ENCODE results near the gene PRORP. TPM values are rescaled to one million over a fixed set of nuclear protein-coding genes. Genes with fewer than 3 reads are reported as not detected.
A peak's percentile ranks its signal among the peaks of the same experiment; 100 is the strongest.

The PRORP gene
- total and polyA plus RNA-seq, 2 donors, result 12.4 to 28.8 TPM

DNA sequence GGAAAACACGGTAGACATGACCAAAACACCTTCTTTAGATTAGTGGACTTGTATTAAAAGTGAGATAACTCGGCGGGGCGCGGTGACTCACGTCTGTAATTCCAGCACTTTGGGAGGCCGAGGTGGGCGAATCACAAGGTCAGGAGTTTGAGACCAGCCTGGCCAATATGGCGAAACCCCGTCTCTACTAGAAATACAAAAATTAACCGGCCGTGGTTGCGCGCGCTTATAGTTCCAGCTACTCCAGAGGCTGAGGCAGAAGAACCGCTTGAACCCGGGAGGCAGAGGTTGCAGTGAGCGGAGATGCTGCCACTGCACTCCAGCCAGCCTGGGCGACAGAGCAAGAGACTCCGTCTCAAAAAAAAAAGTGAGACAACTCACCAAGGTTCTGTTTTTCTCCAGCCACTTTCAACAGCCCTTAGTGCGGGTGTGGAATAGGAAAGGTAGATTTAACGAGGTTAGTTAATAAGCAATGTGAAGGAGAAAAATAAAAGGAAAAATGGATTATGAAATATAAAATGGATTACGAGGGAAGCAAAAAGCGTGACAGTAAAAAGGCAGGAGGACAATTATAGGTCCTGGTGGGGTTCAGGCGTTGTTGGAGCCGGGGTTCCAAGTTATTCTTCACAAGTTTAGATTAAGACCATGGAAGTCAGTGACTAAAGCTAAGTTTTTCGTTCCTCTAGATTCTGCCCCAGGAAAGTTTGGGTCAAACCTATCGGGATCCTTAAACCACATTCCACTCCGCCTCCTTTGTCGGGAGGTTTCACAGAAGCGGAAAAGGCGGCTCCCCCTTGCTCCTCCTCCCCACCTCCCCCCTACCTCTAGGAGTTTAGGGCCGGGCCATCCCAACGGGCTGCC is 1.1 kb upstream of the PRORP start:
- WGBS, result 12% methylated on average over 34 of the region's 34 CpGs
- DNase-seq (ENCODE audit: extremely low spot score), result no peak
- no peaks in the 10 kb centered on the region for H3K4me1 ChIP-seq (ENCODE audit: insufficient read depth)
- peak overlapping the region; percentile 98 for H3K27ac ChIP-seq (ENCODE audit: low read depth)
- no peaks in the 10 kb centered on the region for H3K36me3 ChIP-seq (ENCODE audit: insufficient read depth)
- peak overlapping the region; percentile 73 for H3K4me3 ChIP-seq (ENCODE audit: low read depth, low read length)

DNA sequence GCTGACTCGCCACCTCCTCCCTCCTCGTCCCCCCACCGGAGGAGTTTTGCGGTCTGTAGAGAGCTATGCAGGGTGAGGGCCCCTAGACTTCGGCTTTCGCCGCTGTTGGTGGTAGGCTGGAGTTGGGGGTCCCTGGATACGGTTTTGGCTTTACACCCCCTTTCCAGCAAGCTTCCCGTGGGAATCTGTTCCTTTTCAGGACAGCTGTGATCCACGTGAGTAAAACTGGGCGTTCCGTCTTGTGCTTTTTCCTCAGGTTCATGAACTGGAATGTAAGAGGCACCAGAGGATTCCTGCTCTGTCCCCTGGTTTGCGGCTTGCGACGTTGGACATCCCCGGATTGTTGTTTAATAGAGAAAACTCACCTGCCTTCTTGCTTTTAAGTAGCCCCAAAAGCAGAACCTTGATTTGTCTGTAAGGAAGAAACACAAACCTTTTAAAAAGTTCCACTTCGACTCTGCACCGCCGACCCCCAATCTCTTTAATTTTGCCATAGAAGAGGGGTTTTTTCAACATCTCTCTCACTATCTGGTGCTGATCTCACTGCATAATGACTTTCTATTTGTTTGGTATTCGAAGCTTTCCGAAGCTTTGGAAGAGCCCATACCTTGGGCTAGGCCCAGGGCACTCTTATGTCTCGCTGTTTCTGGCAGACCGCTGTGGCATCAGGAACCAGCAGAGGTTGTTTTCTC is 490 bp downstream of the PRORP start:
- Histone ChIP-seq H3K4me3 (ENCODE audit: low read depth, low read length) (peak overlapping the region; percentile 73), H3K4me1 (ENCODE audit: insufficient read depth) (no peaks in the 10 kb centered on the region), H3K36me3 (ENCODE audit: insufficient read depth) (no peaks in the 10 kb centered on the region), H3K27ac (ENCODE audit: low read depth) (peak overlapping the region; percentile 98)
- DNase-seq (ENCODE audit: extremely low spot score), result peak; percentile 45
- WGBS, result 6% methylated on average over 23 of the region's 23 CpGs

DNA sequence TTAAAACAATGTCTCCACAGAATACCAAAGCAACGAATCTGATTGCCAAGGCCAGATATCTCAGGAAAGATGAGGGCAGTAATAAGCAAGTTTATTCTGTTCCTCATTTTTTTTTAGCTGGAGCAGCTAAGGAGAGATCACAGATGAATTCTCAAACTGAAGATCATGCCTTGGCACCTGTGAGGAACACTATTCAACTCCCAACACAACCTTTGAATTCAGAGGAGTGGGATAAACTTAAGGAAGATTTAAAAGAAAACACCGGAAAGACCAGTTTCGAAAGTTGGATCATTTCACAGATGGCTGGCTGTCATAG is 994 bp downstream of the PRORP start:
- H3K27ac ChIP-seq (ENCODE audit: low read depth), result no peak overlapping the region
- H3K4me1 ChIP-seq (ENCODE audit: insufficient read depth), result no peaks in the 10 kb centered on the region

DNA sequence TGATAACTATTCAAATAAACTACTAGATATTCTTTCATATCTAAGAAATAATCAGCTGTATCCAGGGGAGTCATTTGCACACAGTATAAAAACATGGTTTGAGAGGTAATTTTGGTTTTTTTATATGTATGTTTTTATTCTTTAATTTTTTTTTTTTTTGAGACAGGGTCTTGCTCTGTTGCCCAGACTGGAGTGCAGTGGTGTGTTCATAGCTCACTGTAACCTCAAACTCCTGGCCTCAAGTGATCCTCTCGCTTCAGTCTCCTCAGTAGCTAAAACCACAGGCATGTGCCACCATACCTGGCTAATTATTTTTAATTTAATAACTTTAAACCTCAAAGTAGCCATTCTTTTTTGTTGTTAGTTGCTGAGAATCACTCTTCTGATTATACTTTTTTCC is 1.8 kb downstream of the PRORP start:
- DNase-seq (ENCODE audit: extremely low spot score), result no peak
- Histone ChIP-seq H3K36me3 (ENCODE audit: insufficient read depth) (no peaks in the 10 kb centered on the region), H3K27ac (ENCODE audit: low read depth) (no peak overlapping the region), H3K4me1 (ENCODE audit: insufficient read depth) (no peaks in the 10 kb centered on the region), H3K4me3 (ENCODE audit: low read depth, low read length) (no peak overlapping the region)
- WGBS, result 97% methylated on average over 1 of the region's 1 CpG

More for the DNA sequence above, 994 bp downstream of the PRORP start:
- Histone ChIP-seq H3K4me3 (ENCODE audit: low read depth, low read length) (peak overlapping the region; percentile 73), H3K36me3 (ENCODE audit: insufficient read depth) (no peaks in the 10 kb centered on the region)
- WGBS, result 52% methylated on average over 3 of the region's 3 CpGs
- no peak for DNase-seq (ENCODE audit: extremely low spot score)

DNA sequence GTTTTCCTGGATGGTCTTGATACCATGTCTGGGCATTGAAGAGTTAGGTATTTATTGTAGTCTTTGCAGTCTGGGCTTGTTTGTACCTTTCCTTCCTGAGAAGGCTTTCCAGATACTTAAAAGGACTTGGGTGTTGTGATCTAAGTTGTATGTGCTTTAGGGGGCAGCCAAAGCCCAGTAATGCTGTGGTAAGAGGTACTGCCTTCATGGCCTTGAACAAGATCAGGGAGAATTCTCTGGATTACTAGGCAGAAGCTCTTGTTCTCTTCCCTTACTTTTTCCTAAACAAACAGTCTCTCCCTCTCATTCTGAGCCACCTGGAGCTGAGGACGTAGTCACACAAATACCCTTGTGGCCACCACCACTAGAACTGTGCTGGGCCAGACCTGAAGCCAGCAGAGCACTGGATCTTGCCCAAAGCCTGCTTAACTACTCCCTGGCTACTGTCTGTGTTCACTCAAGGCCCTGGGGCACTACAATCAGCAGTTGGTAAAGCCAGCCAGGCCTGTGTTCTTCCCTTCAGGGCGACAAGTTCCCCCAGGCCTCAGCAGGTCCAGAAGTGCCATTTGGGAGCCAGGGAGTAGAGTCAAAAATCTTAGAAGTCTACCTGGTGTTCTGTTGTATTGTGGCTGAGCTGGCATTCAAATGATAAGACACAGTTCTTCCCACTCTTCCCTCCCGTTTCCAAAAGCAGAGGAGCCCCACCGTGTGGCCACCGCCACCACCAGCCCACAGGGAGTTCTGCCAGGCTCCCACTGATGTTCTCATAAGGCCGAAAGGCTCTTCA is 11.4 kb downstream of the PRORP start:
- Histone ChIP-seq H3K4me3 (ENCODE audit: low read depth, low read length) (no peak overlapping the region), H3K27ac (ENCODE audit: low read depth) (no peak overlapping the region), H3K36me3 (ENCODE audit: insufficient read depth) (peaks cover 2% of the 10 kb centered on the region), H3K4me1 (ENCODE audit: insufficient read depth) (no peaks in the 10 kb centered on the region)
- DNase-seq (ENCODE audit: extremely low spot score), result no peak
- WGBS, result 79% methylated on average over 6 of the region's 6 CpGs

DNA sequence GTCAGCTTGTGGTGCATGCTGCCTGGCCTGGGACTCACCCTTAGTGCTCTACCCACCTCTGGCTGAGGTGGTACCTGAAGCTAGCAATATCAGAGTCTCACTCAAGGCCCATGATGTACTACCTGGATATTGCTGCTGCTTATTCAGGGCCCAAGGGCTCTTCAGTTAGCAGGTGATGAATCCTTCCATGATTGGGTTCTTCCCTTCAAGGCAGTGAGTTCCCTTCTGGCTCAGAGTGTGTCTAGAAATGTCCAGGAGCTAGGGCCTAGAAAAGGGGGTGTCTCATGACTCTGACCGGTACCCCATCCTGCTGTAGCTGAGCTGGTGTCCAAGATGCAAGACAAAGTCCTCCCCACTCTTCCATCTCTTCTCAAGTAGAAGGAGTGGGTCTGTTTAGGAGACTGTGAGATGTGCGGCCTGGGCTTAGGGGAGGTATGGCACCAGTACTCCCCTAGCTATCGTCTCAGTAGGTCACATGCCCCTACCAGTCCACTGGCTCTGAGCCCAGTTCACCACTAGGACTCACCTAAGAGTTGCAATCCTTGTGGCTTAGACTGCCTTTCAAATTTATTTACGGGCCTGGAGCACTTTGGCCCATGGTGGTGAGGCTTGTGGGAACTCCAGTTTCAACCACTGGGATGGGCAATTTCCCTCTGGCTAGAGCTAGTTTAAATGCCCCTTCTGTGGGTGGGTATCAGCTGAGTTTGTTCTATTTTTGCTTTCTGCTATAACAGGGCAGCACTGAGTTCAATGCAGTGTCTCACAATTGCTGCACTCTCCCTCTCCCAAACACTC is 12.2 kb downstream of the PRORP start:
- WGBS, result 91% methylated on average over 4 of the region's 4 CpGs
- Histone ChIP-seq H3K4me3 (ENCODE audit: low read depth, low read length) (no peak overlapping the region), H3K27ac (ENCODE audit: low read depth) (no peak overlapping the region), H3K36me3 (ENCODE audit: insufficient read depth) (peaks cover 2% of the 10 kb centered on the region), H3K4me1 (ENCODE audit: insufficient read depth) (no peaks in the 10 kb centered on the region)
- no peak for DNase-seq (ENCODE audit: extremely low spot score)

DNA sequence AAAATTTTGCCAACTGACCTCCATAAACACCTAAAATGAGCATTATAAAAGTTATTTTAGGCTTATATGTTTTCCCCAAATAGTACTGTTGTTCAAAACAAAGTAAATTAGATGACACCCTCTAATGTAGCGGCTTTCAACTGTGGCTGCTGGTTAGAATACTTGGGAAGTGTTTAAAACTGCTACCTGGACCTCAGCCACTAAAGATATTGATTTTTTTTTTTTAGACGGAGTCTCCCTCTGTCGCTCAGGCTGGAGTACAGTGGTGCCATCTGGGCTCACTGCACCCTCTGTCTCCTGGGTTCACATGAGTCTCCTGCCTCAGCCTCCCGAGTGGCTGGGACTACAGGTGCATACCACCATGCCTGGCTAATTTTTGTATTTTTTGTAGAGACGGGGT is 16.2 kb downstream of the PRORP start:
- 70% methylated on average over 5 of the region's 5 CpGs for WGBS
- no peak for DNase-seq (ENCODE audit: extremely low spot score)

DNA sequence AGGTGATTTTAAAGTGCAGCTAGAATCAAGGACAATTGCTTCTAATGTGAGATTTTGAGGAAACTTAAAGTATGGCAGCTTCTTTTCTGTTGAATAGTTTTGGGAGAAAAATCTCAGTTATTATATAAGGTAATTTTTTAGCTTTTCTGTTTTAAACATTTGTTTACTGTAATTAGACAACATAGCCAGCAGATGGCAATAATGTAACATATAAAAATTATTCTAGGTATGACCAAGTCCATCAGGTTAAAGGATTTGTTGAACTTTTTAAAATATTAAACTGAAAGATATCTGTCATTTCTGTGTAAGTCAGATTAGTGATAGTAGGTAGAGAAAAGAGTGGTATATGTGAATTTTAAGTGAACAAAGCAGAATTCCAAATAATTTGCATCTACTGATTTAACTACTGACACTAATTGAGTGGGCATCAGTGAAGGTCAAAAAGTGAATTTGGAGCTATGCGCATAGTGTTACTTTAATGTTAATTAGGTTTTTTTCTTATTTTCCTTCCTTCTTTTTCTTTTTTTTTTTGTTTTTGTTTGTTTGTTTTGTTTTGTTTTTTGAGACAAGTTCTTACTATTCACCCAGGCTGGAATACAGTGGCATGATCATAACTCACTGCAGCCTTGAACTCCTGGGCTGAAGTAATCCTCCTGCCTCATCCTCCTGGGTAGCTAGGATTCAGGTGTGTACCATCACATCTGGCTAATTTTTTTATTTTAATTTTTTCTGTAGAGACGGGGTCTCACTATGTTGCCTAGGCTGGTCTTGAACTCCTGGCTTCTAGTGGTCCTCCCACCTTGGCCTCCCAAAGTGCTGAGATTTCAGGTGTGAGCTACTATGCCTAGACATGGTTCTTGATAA is 18.6 kb downstream of the PRORP start:
- no peak overlapping the region for H3K4me3 ChIP-seq (ENCODE audit: low read depth, low read length)
- no peak overlapping the region for H3K27ac ChIP-seq (ENCODE audit: low read depth)
- no peaks in the 10 kb centered on the region for H3K36me3 ChIP-seq (ENCODE audit: insufficient read depth)
- H3K4me1 ChIP-seq (ENCODE audit: insufficient read depth), result no peaks in the 10 kb centered on the region
- WGBS, result 100% methylated on average over 2 of the region's 2 CpGs
- no peak for DNase-seq (ENCODE audit: extremely low spot score)

More for the DNA sequence above, 16.2 kb downstream of the PRORP start:
- Histone ChIP-seq H3K36me3 (ENCODE audit: insufficient read depth) (no peaks in the 10 kb centered on the region), H3K4me3 (ENCODE audit: low read depth, low read length) (no peak overlapping the region), H3K27ac (ENCODE audit: low read depth) (no peak overlapping the region), H3K4me1 (ENCODE audit: insufficient read depth) (no peaks in the 10 kb centered on the region)

DNA sequence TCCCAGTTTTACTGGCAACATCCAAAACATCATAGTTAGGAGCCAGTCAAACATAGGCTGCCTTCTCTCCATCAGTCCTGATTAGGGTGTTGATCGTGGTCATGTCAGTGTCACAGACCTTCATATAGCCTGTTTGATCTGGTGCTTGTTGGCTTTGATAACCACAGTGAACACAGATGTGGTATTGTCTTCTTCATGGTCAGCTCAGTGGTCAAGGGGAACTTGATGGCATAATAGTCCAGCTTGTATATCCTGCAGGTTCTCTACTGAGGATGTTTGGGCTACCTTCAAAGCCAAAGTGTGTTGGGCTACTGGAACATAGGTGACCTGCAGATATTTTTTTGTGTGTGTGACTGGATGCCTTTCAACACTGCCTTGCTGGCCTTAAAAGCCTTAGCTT is 21.7 kb downstream of the PRORP start:
- H3K4me3 ChIP-seq (ENCODE audit: low read depth, low read length), result no peak overlapping the region
- 95% methylated on average over 1 of the region's 1 CpG for WGBS
- no peak for DNase-seq (ENCODE audit: extremely low spot score)
- H3K27ac ChIP-seq (ENCODE audit: low read depth), result no peak overlapping the region
- no peaks in the 10 kb centered on the region for H3K4me1 ChIP-seq (ENCODE audit: insufficient read depth)
- no peaks in the 10 kb centered on the region for H3K36me3 ChIP-seq (ENCODE audit: insufficient read depth)

DNA sequence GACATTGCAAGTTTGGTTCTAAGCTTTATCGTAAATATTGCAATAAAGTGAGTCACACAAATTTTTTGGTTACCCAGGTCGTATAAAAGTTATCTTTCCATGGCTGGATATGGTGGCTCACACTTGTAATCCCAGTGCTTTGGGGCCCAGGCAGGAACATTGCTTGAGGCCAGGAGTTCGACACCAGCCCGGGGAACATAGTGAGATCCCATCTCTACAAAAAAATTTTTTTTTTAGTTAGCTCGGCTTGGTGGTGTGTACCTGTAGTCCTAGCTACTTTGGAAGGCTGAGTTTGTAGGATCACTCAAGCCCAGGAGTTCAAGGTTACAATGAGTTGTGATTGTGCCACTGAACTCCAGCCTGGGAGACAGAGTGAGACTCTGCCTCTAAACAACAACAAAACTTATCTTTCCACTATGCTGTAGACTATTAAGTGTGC is 24.4 kb downstream of the PRORP start:
- Histone ChIP-seq H3K4me3 (ENCODE audit: low read depth, low read length) (no peak overlapping the region), H3K4me1 (ENCODE audit: insufficient read depth) (no peaks in the 10 kb centered on the region), H3K36me3 (ENCODE audit: insufficient read depth) (no peaks in the 10 kb centered on the region), H3K27ac (ENCODE audit: low read depth) (no peak overlapping the region)
- WGBS, result 87% methylated on average over 5 of the region's 5 CpGs
- DNase-seq (ENCODE audit: extremely low spot score), result no peak

DNA sequence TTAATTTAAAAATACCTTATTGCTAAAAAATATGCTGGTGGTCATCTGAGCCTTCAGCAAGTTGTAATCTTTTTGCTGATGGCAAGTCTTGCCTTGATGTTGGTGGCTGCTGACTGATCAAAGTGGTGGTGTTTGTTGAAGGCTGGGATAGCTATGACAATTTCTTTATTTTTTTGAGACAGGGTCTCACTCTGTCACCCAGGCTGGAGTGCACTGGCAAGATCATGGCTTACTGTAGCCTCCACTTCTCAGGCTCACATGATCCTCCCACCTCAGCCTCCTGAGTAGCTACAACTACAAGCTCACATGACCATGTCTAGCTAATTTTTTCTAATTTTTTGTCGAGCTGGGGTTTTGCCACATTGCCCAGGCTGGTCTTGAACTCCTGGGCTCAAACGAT is 24.8 kb downstream of the PRORP start:
- Histone ChIP-seq H3K36me3 (ENCODE audit: insufficient read depth) (no peaks in the 10 kb centered on the region), H3K4me1 (ENCODE audit: insufficient read depth) (no peaks in the 10 kb centered on the region), H3K4me3 (ENCODE audit: low read depth, low read length) (no peak overlapping the region), H3K27ac (ENCODE audit: low read depth) (no peak overlapping the region)
- 91% methylated on average over 2 of the region's 2 CpGs for WGBS
- DNase-seq (ENCODE audit: extremely low spot score), result no peak

DNA sequence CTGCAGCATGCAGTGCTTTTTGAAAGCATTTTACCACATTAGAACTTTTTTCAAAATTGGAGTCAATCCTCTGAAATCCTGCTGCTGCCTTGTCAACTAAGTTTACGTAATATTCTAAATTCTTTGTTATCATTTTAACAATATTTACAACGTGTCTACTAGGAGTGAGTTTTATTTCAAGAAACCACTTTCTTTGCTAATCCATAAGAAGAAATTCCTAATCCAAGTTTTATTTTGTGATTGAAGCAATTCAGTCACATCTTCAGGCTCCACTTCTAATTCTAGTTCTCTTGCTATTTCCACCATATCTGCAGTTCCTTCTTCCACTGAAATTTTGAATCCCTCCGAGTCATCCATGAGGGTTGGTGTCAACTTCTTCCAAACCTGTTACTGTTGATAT is 25.4 kb downstream of the PRORP start:
- H3K4me1 ChIP-seq (ENCODE audit: insufficient read depth), result no peaks in the 10 kb centered on the region
- H3K36me3 ChIP-seq (ENCODE audit: insufficient read depth), result no peaks in the 10 kb centered on the region
- no peak overlapping the region for H3K4me3 ChIP-seq (ENCODE audit: low read depth, low read length)
- 88% methylated on average over 3 of the region's 3 CpGs for WGBS
- no peak for DNase-seq (ENCODE audit: extremely low spot score)
- no peak overlapping the region for H3K27ac ChIP-seq (ENCODE audit: low read depth)

All from urinary bladder (tissue), 4 donors.